ENCODE results near the gene CPED1. TPM values are rescaled to one million over a fixed set of nuclear protein-coding genes. Genes with fewer than 3 reads are reported as not detected.

The CPED1 gene
- total RNA-seq, 1 donor from 2014 or later = 27.3 TPM

DNA sequence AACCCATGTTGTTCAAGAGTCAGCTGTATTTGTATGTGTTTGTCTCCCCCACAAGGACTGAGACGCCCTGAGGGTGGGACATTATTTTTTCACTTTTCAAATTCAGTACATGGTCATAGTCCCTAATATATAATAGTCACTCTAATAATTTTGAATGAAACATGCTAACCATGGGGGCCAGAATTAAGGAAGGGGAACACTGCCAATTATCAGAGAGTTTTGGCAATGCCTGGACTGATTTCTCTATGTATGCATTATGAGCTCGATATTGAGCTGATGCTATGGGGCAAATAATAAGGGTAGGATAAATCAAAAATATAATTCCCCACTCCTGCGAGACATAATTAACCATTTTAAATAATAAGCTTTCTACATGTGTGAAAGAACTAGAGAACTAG is 87.4 kb downstream of the CPED1 start:
- Histone ChIP-seq H3K9me3 (no peaks in the 10 kb centered on the region), H3K27ac (no peak overlapping the region), H3K36me3 (no peaks in the 10 kb centered on the region), H3K4me1 (no peaks in the 10 kb centered on the region), H3K4me3 (no peak overlapping the region), H3K27me3 (no peaks in the 10 kb centered on the region)
- no peak for DNase-seq (ENCODE audit: extremely low spot score in 2 of 2)
- TF ChIP-seq POLR2AphosphoS5 (IDR thresholded peaks at IDR 0.05; ENCODE audit: insufficient read depth in 1 of 2, low read depth in 1 of 2) (no peak), POLR2A (IDR thresholded peaks at IDR 0.05) (no peak), CTCF (IDR thresholded peaks at IDR 0.05) (no peak)
- intact Hi-C loops (cut with DNase I) = no loop called here

- intact Hi-C loops (cut with DNase I) = no loop called here
- no peaks in the 10 kb centered on the region for H3K4me1 ChIP-seq
- H3K4me3 ChIP-seq = no peak overlapping the region
- H3K36me3 ChIP-seq = no peaks in the 10 kb centered on the region
- H3K27me3 ChIP-seq = no peaks in the 10 kb centered on the region
- H3K27ac ChIP-seq = no peak overlapping the region
- TF ChIP-seq POLR2A (IDR thresholded peaks at IDR 0.05) (no peak), CTCF (IDR thresholded peaks at IDR 0.05) (no peak), POLR2AphosphoS5 (IDR thresholded peaks at IDR 0.05; ENCODE audit: insufficient read depth in 1 of 2, low read depth in 1 of 2) (no peak)
- no peak for DNase-seq (ENCODE audit: extremely low spot score in 2 of 2)
- no peaks in the 10 kb centered on the region for H3K9me3 ChIP-seq
Observed at GRCh38 chr7:121076350-121077164, 88.0 kb downstream of the CPED1 start.

DNA sequence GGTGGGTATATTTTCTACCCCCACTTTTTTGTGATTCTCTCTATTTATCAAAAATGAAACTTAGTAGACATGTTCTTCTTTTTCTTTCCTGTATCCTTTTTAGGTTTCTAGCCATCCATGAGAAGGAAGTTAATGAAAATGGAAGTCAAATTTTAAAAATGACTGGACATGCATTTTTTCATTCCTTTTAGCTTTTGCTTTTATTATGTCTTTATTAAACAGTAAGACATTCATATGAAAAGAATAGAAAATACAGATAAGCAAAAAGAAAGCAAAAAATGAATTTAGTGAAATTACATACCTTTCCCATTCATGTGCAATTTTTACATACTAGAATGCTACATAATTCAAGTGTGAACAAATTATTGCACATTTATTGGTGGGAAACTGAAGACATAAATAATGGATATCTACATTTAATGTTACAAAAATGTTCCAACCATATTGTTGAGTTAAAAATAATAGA is 88.7 kb downstream of the CPED1 start:
- H3K4me3 ChIP-seq = no peak overlapping the region
- H3K9me3 ChIP-seq = no peaks in the 10 kb centered on the region
- H3K36me3 ChIP-seq = no peaks in the 10 kb centered on the region
- H3K4me1 ChIP-seq = no peaks in the 10 kb centered on the region
- TF ChIP-seq CTCF (IDR thresholded peaks at IDR 0.05) (no peak), POLR2A (IDR thresholded peaks at IDR 0.05) (no peak), POLR2AphosphoS5 (IDR thresholded peaks at IDR 0.05; ENCODE audit: insufficient read depth in 1 of 2, low read depth in 1 of 2) (no peak)
- intact Hi-C loops (cut with DNase I) = no loop called here
- DNase-seq (ENCODE audit: extremely low spot score in 2 of 2) = no peak
- no peak overlapping the region for H3K27ac ChIP-seq
- H3K27me3 ChIP-seq = no peaks in the 10 kb centered on the region

- no peaks in the 10 kb centered on the region for H3K36me3 ChIP-seq
- no peak for DNase-seq (ENCODE audit: extremely low spot score in 2 of 2)
- no peak overlapping the region for H3K27ac ChIP-seq
- no peaks in the 10 kb centered on the region for H3K9me3 ChIP-seq
- H3K4me1 ChIP-seq = no peaks in the 10 kb centered on the region
- H3K27me3 ChIP-seq = no peaks in the 10 kb centered on the region
- H3K4me3 ChIP-seq = no peak overlapping the region
- intact Hi-C loops (cut with DNase I) = no loop called here
- TF ChIP-seq POLR2A (IDR thresholded peaks at IDR 0.05) (no peak), POLR2AphosphoS5 (IDR thresholded peaks at IDR 0.05; ENCODE audit: insufficient read depth in 1 of 2, low read depth in 1 of 2) (no peak), CTCF (IDR thresholded peaks at IDR 0.05) (no peak)
Observed at GRCh38 chr7:121078701-121079227, 90.3 kb downstream of the CPED1 start.

All from vagina (tissue), 2 donors.